Retinal pigment epithelial cell (primary cell): Measurements from ENCODE around the gene PAX8.

Experiments
- DNase-seq: peaks from one replicate; pipeline ENCODE4 v3.0.0-alpha.2; 2010; ENCODE audit warnings: low read depth
- H3K4me3 ChIP-seq: 2 replicates; pipeline ENCODE4 v1.5.1; 2011; ENCODE audit warnings: mild to moderate bottlenecking, low read length, control low read depth, moderate library complexity
- TF ChIP-seq, protein P1 (sequence below): conservative IDR thresholded peaks from 2 replicates; pipeline ENCODE4 v1.5.1; 2011; ENCODE audit warnings: low read depth, low read length, control low read depth, inconsistent platforms

PAX8 gene

DNA sequence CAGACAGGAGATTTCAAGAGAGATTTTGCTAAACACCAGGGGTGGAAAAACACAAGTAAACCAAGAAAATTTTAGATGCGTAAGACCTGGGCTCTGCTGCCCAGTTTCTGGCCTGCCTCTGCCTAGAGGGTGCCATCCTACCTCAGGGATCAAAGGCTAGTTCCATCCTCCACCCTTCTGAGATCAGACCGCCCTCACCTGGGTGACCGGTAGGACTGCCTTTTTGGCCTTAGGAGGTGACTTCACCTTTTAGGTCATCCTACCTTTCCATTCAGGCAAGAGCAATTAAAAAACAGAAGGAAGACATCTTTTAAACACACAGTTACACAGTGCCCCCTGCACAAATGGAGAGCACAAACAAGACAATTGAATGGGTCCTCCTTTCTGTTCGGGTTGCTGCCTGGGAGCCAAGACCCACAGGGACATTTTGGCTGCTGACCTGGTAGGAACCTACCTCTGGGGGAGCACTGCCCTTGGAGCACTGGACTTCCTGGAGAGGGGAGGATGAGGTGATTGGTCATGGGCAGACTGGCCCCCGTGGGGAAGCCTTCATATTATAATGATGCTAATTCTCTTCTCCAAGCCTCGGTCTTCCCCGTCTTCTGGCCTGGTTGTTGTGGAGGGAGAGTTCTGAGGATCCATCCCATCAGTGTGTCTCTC lies 101.9 kb downstream of the PAX8 start:
- no peak for DNase-seq
- TF ChIP-seq, protein P1, sequence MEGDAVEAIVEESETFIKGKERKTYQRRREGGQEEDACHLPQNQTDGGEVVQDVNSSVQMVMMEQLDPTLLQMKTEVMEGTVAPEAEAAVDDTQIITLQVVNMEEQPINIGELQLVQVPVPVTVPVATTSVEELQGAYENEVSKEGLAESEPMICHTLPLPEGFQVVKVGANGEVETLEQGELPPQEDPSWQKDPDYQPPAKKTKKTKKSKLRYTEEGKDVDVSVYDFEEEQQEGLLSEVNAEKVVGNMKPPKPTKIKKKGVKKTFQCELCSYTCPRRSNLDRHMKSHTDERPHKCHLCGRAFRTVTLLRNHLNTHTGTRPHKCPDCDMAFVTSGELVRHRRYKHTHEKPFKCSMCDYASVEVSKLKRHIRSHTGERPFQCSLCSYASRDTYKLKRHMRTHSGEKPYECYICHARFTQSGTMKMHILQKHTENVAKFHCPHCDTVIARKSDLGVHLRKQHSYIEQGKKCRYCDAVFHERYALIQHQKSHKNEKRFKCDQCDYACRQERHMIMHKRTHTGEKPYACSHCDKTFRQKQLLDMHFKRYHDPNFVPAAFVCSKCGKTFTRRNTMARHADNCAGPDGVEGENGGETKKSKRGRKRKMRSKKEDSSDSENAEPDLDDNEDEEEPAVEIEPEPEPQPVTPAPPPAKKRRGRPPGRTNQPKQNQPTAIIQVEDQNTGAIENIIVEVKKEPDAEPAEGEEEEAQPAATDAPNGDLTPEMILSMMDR, result no peak
- H3K4me3 ChIP-seq, result no peak overlapping the region

GRCh38 chr2:113175736-113176695 lies 102.7 kb downstream of the PAX8 start:
- H3K4me3 ChIP-seq, result no peak overlapping the region
- TF ChIP-seq, protein P1, result no peak
- no peak for DNase-seq

GRCh38 chr2:113175042-113175628 lies 103.6 kb downstream of the PAX8 start:
- DNase-seq, result no peak
- H3K4me3 ChIP-seq, result no peak overlapping the region
- TF ChIP-seq, protein P1, result no peak

GRCh38 chr2:113174376-113174750 lies 104.4 kb downstream of the PAX8 start:
- DNase-seq, result no peak
- TF ChIP-seq, protein P1, result no peak
- H3K4me3 ChIP-seq, result no peak overlapping the region

DNA sequence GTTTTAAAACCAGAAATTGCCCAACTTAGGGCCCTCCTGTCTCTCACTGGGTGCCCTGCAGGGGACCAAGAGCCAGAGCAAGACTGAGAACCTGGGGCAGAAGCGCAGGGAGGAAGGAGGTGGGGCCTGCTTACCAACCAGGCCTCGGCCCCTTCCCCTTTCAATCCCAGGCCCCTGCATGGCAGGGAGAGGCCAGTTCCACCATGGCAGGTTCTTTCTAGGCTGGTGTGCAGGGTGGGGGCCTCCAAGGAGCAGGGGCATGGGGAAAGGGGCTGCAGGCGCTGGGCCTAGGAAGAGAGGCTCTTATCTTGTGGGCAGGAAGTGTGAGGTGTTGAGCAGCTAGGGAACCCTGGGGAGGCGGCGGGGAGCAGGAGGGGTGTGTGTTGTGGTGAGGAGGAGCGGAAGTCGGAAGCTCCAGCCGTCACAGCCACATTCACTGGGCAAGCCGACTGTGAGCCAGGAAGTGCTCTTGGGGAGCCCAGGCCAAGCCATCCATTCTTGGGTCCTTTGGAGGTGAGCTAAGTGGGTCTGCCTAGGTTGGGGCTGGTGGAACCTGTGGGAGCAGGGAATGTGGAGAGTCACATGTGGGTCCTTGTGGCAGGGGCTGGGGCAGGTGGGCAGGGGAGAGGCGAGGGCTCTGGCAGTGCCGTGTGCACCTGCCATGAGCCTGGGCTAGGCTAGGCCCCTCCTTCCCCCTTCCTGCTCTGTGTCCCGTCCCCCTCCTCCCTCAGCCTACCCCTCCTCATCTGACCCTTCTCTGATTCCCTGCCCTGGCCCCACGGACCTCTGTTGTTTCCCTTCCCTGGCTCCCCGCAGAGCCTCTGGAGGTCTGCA lies 105.0 kb downstream of the PAX8 start, which contains the start of gene PSD4:
PSD4 (plus strand) TSS at position 430 of the 834 bp plus-strand sequence. CDS start 8,486 bp downstream, outside the sequence.
- TF ChIP-seq, protein P1, result no peak
- no peak for DNase-seq
- H3K4me3 ChIP-seq, result no peak within 1 kb of the TSS

DNA sequence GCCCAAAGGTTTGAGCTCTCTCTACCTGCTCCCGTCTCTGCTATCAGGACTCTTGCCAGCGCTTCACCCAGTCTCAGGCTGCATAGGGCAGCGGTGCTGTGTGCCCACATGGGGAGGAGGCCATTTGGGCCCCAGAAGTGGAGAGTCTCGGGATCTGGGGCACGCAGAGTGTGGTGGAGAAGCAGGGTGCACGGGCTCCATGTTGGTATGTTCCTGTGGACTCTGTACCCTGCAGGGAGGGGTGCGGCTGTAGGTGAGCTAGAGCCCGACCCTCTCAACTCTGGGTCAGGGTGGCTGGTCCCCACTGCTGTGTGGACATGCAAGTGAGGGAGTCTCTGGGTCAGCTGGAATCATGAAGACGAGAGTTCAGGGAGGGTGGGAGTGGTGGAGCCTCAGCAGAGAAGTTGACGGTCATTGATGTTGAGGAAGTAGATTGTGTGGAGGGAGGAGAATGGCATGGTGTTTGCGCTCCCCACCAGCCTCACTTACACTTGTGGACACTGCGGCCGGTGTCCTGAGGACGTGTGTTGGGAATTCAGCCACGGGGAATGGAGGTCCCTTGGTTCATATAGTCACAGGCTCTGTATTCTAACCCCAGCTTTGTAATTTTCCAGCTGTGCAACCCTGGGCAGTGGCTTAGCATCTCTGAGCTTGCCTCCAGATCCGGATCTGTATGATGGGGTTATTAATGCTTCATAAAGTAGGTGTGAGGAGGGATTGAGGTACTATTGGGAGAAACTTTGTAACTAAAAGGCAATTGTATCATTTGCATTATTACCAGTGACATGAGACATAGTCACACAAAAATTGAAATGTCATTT lies 105.8 kb downstream of the PAX8 start:
- DNase-seq, result no peak
- TF ChIP-seq, protein P1, result no peak
- H3K4me3 ChIP-seq, result no peak overlapping the region
